Spleen (tissue), 7 donors: Measurements from ENCODE around the gene SET.

Experiments used
- CTCF ChIP-seq, 11 experiments: fragments of 200-600 bp in 7 of 11; fragments of 450-650 bp in 4 of 11; sonication (generic) in 4 of 11; IDR thresholded peaks in 8 of 11; conservative IDR thresholded peaks in 3 of 11; 1 replicate in 7 of 11; 2 replicates in 4 of 11; pipeline versions ENCODE4 v1.4.0 to v1.8.0; 2016 to 2021; ENCODE audit warnings: antibody characterized with exemption in 11 of 11, inconsistent platforms in 4 of 11, mild to moderate bottlenecking in 1 of 11
- POLR2A ChIP-seq, 3 donors: fragments of 450-650 bp; IDR thresholded peaks; one replicate each; pipeline ENCODE4 v1.5.1; 2017; ENCODE audit warnings: antibody characterized with exemption in 3 of 3, mild to moderate bottlenecking in 1 of 3
- POLR2AphosphoS5 ChIP-seq, 3 donors: sonication (generic); formaldehyde crosslinking; IDR thresholded peaks; one replicate each; pipeline ENCODE4 v1.5.1; 2017; ENCODE audit warnings: antibody characterized with exemption in 3 of 3
- donor health status: DM: no; HTN: no; CAD: no; lungs with moderate emphysema.
- donor health status: DM: no; HTN: no; CAD: no.
- donor health status: DM: no; HTN: no; CAD: no.

- no peak for TF ChIP-seq CTCF (IDR thresholded peaks at IDR 0.05 in 8 of 11, conservative IDR thresholded peaks at IDR 0.05 in 3 of 11)
- no peak for TF ChIP-seq POLR2AphosphoS5 (IDR thresholded peaks at IDR 0.05)
- TF ChIP-seq POLR2A (IDR thresholded peaks at IDR 0.05) = no peak
Measured at GRCh38 chr9:128640603-128641002, 48.4 kb upstream of the SET start.
